ENCODE data around the gene CASK.

GRCh38 chrX:41588271-41588670 is 335.1 kb downstream of the CASK start:
- no peak for TF ChIP-seq CTCF (IDR thresholded peaks at IDR 0.05)
- TF ChIP-seq POLR2A (IDR thresholded peaks at IDR 0.05), result no peak

Data from prostate gland (tissue), 2 donors.